Hepatocyte (in vitro differentiated cells): ENCODE results near the gene SHF. TPM values are rescaled to one million over a fixed set of nuclear protein-coding genes. Genes with fewer than 3 reads are reported as not detected.

Source experiments
- DNase-seq: peaks from one replicate; pipeline ENCODE4 v3.0.0-alpha.2; 2016; ENCODE audit warnings: low spot score
- H2AFZ ChIP-seq: fragments of 200-600 bp; sonication (generic); 2 replicates; pipeline ENCODE4 v1.6.0; 2016; ENCODE audit warnings: antibody characterized with exemption, mild to moderate bottlenecking
- H3K27ac ChIP-seq: fragments of 200-600 bp; sonication (generic); 2 replicates; pipeline ENCODE4 v1.5.1; 2016; ENCODE audit warnings: mild to moderate bottlenecking
- H3K27me3 ChIP-seq: fragments of 200-600 bp; sonication (generic); 2 replicates; pipeline ENCODE4 v1.6.1; 2016
- H3K36me3 ChIP-seq: fragments of 200-600 bp; sonication (generic); replicated peaks from 2 replicates; pipeline ENCODE4 v1.5.1; 2016; ENCODE audit warnings: low read depth; ENCODE audit not compliant: insufficient read depth
- H3K4me1 ChIP-seq: fragments of 200-600 bp; sonication (generic); 2 replicates; pipeline ENCODE4 v1.5.1; 2016; ENCODE audit warnings: mild to moderate bottlenecking, moderate library complexity; ENCODE audit not compliant: insufficient read depth
- H3K4me2 ChIP-seq: fragments of 200-600 bp; sonication (generic); 2 replicates; pipeline ENCODE4 v1.6.0; 2016
- H3K4me3 ChIP-seq: fragments of 200-600 bp; sonication (generic); 2 replicates; pipeline ENCODE4 v1.5.1; 2016; ENCODE audit warnings: mild to moderate bottlenecking
- H3K79me2 ChIP-seq: fragments of 200-600 bp; sonication (generic); 2 replicates; pipeline ENCODE4 v1.6.0; 2017; ENCODE audit warnings: mild to moderate bottlenecking
- H3K9me2 ChIP-seq: fragments of 200-600 bp; sonication (generic); replicated peaks from 2 replicates; pipeline ENCODE4 v1.6.0; 2017; ENCODE audit warnings: mild to moderate bottlenecking; ENCODE audit not compliant: insufficient read depth
- H3K9me3 ChIP-seq: fragments of 200-600 bp; sonication (generic); 2 replicates; pipeline ENCODE4 v1.5.1; 2016; ENCODE audit warnings: low read depth, mild to moderate bottlenecking
- H4K20me1 ChIP-seq: fragments of 200-600 bp; sonication (generic); 2 replicates; pipeline ENCODE4 v1.6.0; 2016; ENCODE audit warnings: mild to moderate bottlenecking; ENCODE audit not compliant: insufficient read depth, poor library complexity, severe bottlenecking
- EZH2 ChIP-seq: fragments of 200-600 bp; sonication (generic); IDR thresholded peaks from 2 replicates; pipeline ENCODE4 v1.6.1; 2016; ENCODE audit warnings: antibody characterized with exemption, mild to moderate bottlenecking, borderline replicate concordance
- EZH2phosphoT487 ChIP-seq: fragments of 200-600 bp; sonication (generic); IDR thresholded peaks from one replicate; pipeline ENCODE4 v1.6.1; 2018; ENCODE audit warnings: antibody characterized with exemption, mild to moderate bottlenecking, low read depth, moderate library complexity; ENCODE audit not compliant: unreplicated experiment, severe bottlenecking
- WGBS: methylation state at CpG from one replicate; pipeline ENCODE4 v1.1.6; 2016; ENCODE audit warnings: low lambda C conversion rate; ENCODE audit errors: missing lambda C conversion rate; 5-methylcytosine and 5-hydroxymethylcytosine counted together
- polyA plus RNA-seq: library from polyadenylated mRNA; unstranded; fragments of >200 nt; fragmentation: Nextera tagmentation; extraction: Ambion mirVana; gene quantifications from 2 replicates; pipeline ENCODE4 v1.2.1, GENCODE V29; 2016
- total RNA-seq: library from RNA; depleted of rRNA; stranded (reverse); fragments of >200 nt; gene quantifications from 2 replicates; pipeline ENCODE4 v1.2.3, GENCODE V29; 2014
- TF ChIP-seq, protein P1 (sequence below): fragments of 200-600 bp; sonication (generic); IDR thresholded peaks from 2 replicates; pipeline ENCODE4 v1.5.1; 2016; ENCODE audit warnings: antibody characterized with exemption, mild to moderate bottlenecking; ENCODE audit not compliant: poor library complexity

SHF gene
- total and polyA plus RNA-seq, 2 experiments from 2014 or later, result 13.3 to 15.0 TPM

DNA sequence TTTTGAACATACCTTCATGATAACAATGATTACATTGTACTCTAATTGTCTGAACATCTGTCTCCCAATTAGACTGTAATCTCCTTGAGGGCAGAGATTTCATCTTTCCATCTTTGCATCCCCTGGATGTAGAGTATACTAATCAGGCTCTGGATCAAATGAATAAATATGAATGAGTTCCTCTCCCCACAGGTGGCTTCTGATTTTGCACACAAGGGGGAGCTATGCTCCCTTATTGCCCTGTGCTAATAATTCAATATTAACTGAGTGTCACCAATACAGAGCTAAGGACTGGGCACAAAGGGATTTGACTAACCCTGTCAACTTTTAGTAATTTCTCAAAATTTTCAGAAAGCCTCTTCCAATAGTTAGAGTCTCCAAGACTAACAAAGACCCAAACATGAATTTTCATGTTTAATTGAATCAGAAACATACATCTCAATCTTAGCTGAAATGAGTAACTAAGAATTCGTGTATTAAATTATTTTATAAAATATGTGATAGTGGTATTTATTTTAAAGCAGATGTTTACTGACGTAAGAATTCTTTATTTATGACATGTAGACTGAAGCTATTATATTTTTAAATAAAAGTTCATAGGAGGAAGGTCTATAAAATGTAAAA is 61.1 kb downstream of the SHF start:
- 54% methylated on average over 2 of the region's 2 CpGs for WGBS
- H3K9me2 ChIP-seq, result no peaks in the 10 kb centered on the region
- no peaks in the 10 kb centered on the region for H3K9me3 ChIP-seq
- H3K36me3 ChIP-seq, result no peaks in the 10 kb centered on the region
- H3K4me1 ChIP-seq, result peaks cover 19% of the 10 kb centered on the region
- H3K4me3 ChIP-seq, result no peak overlapping the region
- H3K27ac ChIP-seq, result no peak overlapping the region
- peaks cover 61% of the 10 kb centered on the region for H3K27me3 ChIP-seq
- no peak overlapping the region for H3K4me2 ChIP-seq
- no peak for TF ChIP-seq EZH2phosphoT487
- TF ChIP-seq, protein P1, sequence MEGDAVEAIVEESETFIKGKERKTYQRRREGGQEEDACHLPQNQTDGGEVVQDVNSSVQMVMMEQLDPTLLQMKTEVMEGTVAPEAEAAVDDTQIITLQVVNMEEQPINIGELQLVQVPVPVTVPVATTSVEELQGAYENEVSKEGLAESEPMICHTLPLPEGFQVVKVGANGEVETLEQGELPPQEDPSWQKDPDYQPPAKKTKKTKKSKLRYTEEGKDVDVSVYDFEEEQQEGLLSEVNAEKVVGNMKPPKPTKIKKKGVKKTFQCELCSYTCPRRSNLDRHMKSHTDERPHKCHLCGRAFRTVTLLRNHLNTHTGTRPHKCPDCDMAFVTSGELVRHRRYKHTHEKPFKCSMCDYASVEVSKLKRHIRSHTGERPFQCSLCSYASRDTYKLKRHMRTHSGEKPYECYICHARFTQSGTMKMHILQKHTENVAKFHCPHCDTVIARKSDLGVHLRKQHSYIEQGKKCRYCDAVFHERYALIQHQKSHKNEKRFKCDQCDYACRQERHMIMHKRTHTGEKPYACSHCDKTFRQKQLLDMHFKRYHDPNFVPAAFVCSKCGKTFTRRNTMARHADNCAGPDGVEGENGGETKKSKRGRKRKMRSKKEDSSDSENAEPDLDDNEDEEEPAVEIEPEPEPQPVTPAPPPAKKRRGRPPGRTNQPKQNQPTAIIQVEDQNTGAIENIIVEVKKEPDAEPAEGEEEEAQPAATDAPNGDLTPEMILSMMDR, result peak; percentile 47
- H3K79me2 ChIP-seq, result no peaks in the 10 kb centered on the region
- DNase-seq, result no peak
- no peaks in the 10 kb centered on the region for H4K20me1 ChIP-seq
- no peak overlapping the region for H2AFZ ChIP-seq

DNA sequence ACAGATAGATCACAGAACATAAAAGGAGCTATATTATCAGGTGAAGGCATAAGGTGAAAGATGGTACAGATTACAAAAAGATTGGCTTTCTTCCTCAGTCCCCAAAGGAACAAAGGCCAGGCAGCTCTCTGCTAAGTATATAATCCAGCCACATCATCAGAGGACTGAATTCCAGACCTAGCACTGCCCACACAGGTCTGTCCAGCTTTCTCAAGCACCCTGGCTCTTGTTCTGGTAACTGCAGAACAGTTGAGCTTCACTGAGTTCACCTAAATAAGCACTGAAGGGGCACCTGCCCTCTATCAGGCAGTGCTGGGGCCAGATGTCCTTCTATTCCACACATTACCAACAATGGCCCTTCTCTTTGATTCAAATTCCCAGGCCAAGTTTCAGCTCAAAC is 64.4 kb downstream of the SHF start:
- H3K27me3 ChIP-seq, result peaks cover 36% of the 10 kb centered on the region
- H3K9me3 ChIP-seq, result no peaks in the 10 kb centered on the region
- H2AFZ ChIP-seq, result no peak overlapping the region
- H3K9me2 ChIP-seq, result no peaks in the 10 kb centered on the region
- TF ChIP-seq EZH2phosphoT487 (no peak), EZH2 (no peak)
- TF ChIP-seq, protein P1, result no peak
- H3K27ac ChIP-seq, result no peak overlapping the region
- H3K79me2 ChIP-seq, result no peaks in the 10 kb centered on the region
- H3K4me2 ChIP-seq, result no peak overlapping the region
- H4K20me1 ChIP-seq, result no peaks in the 10 kb centered on the region
- no peak for DNase-seq
- no peak overlapping the region for H3K4me3 ChIP-seq
- no peaks in the 10 kb centered on the region for H3K36me3 ChIP-seq
- H3K4me1 ChIP-seq, result peaks cover 3% of the 10 kb centered on the region

DNA sequence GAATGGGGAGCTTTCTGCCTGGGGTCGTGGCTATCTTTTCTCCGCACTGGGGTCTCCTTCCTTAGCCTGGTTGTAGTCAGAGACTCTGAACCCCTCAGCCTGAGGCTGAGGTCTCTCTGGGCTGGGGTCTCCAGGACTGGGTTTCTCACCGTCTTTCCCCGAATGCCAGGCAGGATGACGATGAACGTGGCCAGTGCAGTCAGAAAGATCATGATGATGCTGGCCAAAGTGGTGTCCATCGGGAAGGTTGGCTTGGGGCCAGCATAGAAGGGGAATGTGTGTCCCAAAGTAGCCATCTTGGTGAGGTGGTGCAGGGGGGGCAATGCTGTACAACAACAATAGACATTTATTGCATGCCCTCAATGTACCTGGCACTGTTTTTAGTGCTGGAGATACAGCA is 65.0 kb downstream of the SHF start:
- H3K79me2 ChIP-seq, result no peaks in the 10 kb centered on the region
- H3K27me3 ChIP-seq, result peaks cover 30% of the 10 kb centered on the region
- H3K27ac ChIP-seq, result no peak overlapping the region
- no peaks in the 10 kb centered on the region for H3K9me2 ChIP-seq
- H3K4me3 ChIP-seq, result no peak overlapping the region
- H4K20me1 ChIP-seq, result no peaks in the 10 kb centered on the region
- peaks cover 3% of the 10 kb centered on the region for H3K4me1 ChIP-seq
- no peak overlapping the region for H3K4me2 ChIP-seq
- no peak overlapping the region for H2AFZ ChIP-seq
- WGBS, result 93% methylated on average over 7 of the region's 7 CpGs
- no peaks in the 10 kb centered on the region for H3K36me3 ChIP-seq
- no peak for DNase-seq
- H3K9me3 ChIP-seq, result no peaks in the 10 kb centered on the region
- TF ChIP-seq EZH2 (no peak), EZH2phosphoT487 (no peak)
- TF ChIP-seq, protein P1, result no peak
